A549 (cell line): ENCODE data around the gene ITGB1BP1.

Experiments used
- CTCF ChIP-seq: fragments of >200 bp; sonication (Bioruptor Twin); formaldehyde crosslinking; IDR thresholded peaks from 3 replicates; pipeline ENCODE4 v1.5.1; 2016
- ESRRA ChIP-seq: fragments of 150-350 bp; IDR thresholded peaks from 2 replicates; pipeline ENCODE4 v1.6.1; 2014; ENCODE audit warnings: mild to moderate bottlenecking, low read length, borderline replicate concordance
- JUN ChIP-seq, 2 experiments: fragments of >200 bp; sonication (Bioruptor Twin); formaldehyde crosslinking; IDR thresholded peaks; 2 replicates in 1 of 2; 3 replicates in 1 of 2; pipeline ENCODE4 v1.6.1; 2016 to 2017
- MAFK ChIP-seq: fragments of 450-650 bp; IDR thresholded peaks from 2 replicates; pipeline ENCODE4 v1.6.1; 2014; ENCODE audit not compliant: partially characterized antibody
- POLR2A ChIP-seq: IDR thresholded peaks from 2 replicates; pipeline ENCODE4 v1.6.1; 2012; ENCODE audit warnings: mild to moderate bottlenecking, low read length
- REST ChIP-seq: fragments of 200-600 bp; sonication (generic); IDR thresholded peaks from 2 replicates; pipeline ENCODE4 v1.6.1; 2016; ENCODE audit warnings: antibody characterized with exemption, mild to moderate bottlenecking, moderate library complexity
- RNF2 ChIP-seq: fragments of 200-600 bp; sonication (generic); IDR thresholded peaks from 2 replicates; pipeline ENCODE4 v1.6.1; 2016; ENCODE audit warnings: low read depth, mild to moderate bottlenecking, antibody characterized with exemption, moderate library complexity, borderline replicate concordance
- SMC3 ChIP-seq: fragments of >200 bp; sonication (Bioruptor Twin); formaldehyde crosslinking; IDR thresholded peaks from 3 replicates; pipeline ENCODE4 v1.6.1; 2018; ENCODE audit warnings: inconsistent platforms

GRCh38 chr2:9360110-9360509, 63.2 kb downstream of the ITGB1BP1 start:
- TF ChIP-seq POLR2A = no peak
- TF ChIP-seq ESRRA = no peak
- no peak for TF ChIP-seq REST
- TF ChIP-seq JUN (IDR thresholded peaks at IDR 0.05) = no peak
- TF ChIP-seq CTCF = no peak
- TF ChIP-seq SMC3 = no peak
- TF ChIP-seq RNF2 = no peak
- no peak for TF ChIP-seq MAFK
